Neuron (in vitro differentiated cells): ENCODE measurements around the gene ARTN.

Experiments
- H2AFZ ChIP-seq: one replicate; pipeline ENCODE4 v1.6.1; 2013; ENCODE audit warnings: low read depth, mild to moderate bottlenecking, inconsistent platforms, low read length, moderate library complexity
- H3K27me3 ChIP-seq: one replicate; pipeline ENCODE4 v1.6.1; 2013; ENCODE audit warnings: low read length; ENCODE audit not compliant: insufficient read depth
- H3K36me3 ChIP-seq: one replicate; pipeline ENCODE4 v1.6.1; 2013; ENCODE audit warnings: low read length; ENCODE audit not compliant: insufficient read depth
- H3K4me1 ChIP-seq: one replicate; pipeline ENCODE4 v1.6.1; 2013; ENCODE audit warnings: low read length; ENCODE audit not compliant: insufficient read depth
- H3K4me3 ChIP-seq: 2 replicates; pipeline ENCODE4 v1.5.1; 2013; ENCODE audit warnings: mild to moderate bottlenecking, low read length, moderate library complexity
- H3K9me3 ChIP-seq: one replicate; pipeline ENCODE4 v1.6.1; 2013; ENCODE audit warnings: low read length

The ARTN gene

GRCh38 chr1:43932786-43933385, 715 bp upstream of the ARTN start:
- Histone ChIP-seq H2AFZ (no peak overlapping the region), H3K36me3 (no peaks in the 10 kb centered on the region), H3K9me3 (no peaks in the 10 kb centered on the region), H3K4me3 (no peak overlapping the region), H3K27me3 (no peaks in the 10 kb centered on the region), H3K4me1 (peaks cover 2% of the 10 kb centered on the region)

GRCh38 chr1:43934101-43934985, 742 bp downstream of the ARTN start:
- Histone ChIP-seq H3K9me3 (no peaks in the 10 kb centered on the region), H3K36me3 (no peaks in the 10 kb centered on the region), H3K27me3 (no peaks in the 10 kb centered on the region), H3K4me1 (peaks cover 2% of the 10 kb centered on the region), H2AFZ (no peak overlapping the region), H3K4me3 (no peak overlapping the region)

- H3K9me3 ChIP-seq = no peaks in the 10 kb centered on the region
- H3K4me3 ChIP-seq = no peak overlapping the region
- H3K4me1 ChIP-seq = peaks cover 2% of the 10 kb centered on the region
- no peaks in the 10 kb centered on the region for H3K27me3 ChIP-seq
- no peak overlapping the region for H2AFZ ChIP-seq
- no peaks in the 10 kb centered on the region for H3K36me3 ChIP-seq
These were observed 1.4 kb downstream of the ARTN start for GRCh38 chr1:43934986-43935324.

GRCh38 chr1:43935711-43936427, 2.3 kb downstream of the ARTN start:
- Histone ChIP-seq H3K4me1 (peaks cover 2% of the 10 kb centered on the region), H3K27me3 (no peaks in the 10 kb centered on the region), H3K36me3 (no peaks in the 10 kb centered on the region), H3K9me3 (no peaks in the 10 kb centered on the region), H3K4me3 (peak overlapping the region; percentile 25), H2AFZ (no peak overlapping the region)

- peak overlapping the region; percentile 25 for H3K4me3 ChIP-seq
These were observed 3.0 kb downstream of the ARTN start for GRCh38 chr1:43936431-43937151.

GRCh38 chr1:43937179-43937865, 3.7 kb downstream of the ARTN start:
- Histone ChIP-seq H3K27me3 (no peaks in the 10 kb centered on the region), H3K36me3 (no peaks in the 10 kb centered on the region), H3K9me3 (no peaks in the 10 kb centered on the region), H3K4me1 (peaks cover 2% of the 10 kb centered on the region), H2AFZ (no peak overlapping the region), H3K4me3 (no peak overlapping the region)

More at GRCh38 chr1:43936431-43937151, 3.0 kb downstream of the ARTN start:
- Histone ChIP-seq H3K9me3 (no peaks in the 10 kb centered on the region), H3K36me3 (no peaks in the 10 kb centered on the region), H2AFZ (no peak overlapping the region), H3K27me3 (no peaks in the 10 kb centered on the region), H3K4me1 (peaks cover 2% of the 10 kb centered on the region)

GRCh38 chr1:43938383-43938782, 4.8 kb downstream of the ARTN start:
- Histone ChIP-seq H3K36me3 (no peaks in the 10 kb centered on the region), H3K27me3 (no peaks in the 10 kb centered on the region), H3K4me3 (no peak overlapping the region), H3K9me3 (no peaks in the 10 kb centered on the region), H2AFZ (no peak overlapping the region), H3K4me1 (peaks cover 2% of the 10 kb centered on the region)

GRCh38 chr1:43938892-43939587, 5.4 kb downstream of the ARTN start:
- Histone ChIP-seq H3K27me3 (no peaks in the 10 kb centered on the region), H3K4me3 (no peak overlapping the region)

GRCh38 chr1:43942411-43942810, 8.8 kb downstream of the ARTN start:
- Histone ChIP-seq H3K36me3 (no peaks in the 10 kb centered on the region), H2AFZ (no peak overlapping the region), H3K4me1 (peaks cover 8% of the 10 kb centered on the region), H3K4me3 (no peak overlapping the region), H3K27me3 (no peaks in the 10 kb centered on the region), H3K9me3 (no peaks in the 10 kb centered on the region)

More at GRCh38 chr1:43938892-43939587, 5.4 kb downstream of the ARTN start:
- no peak overlapping the region for H2AFZ ChIP-seq
- no peaks in the 10 kb centered on the region for H3K9me3 ChIP-seq
- H3K36me3 ChIP-seq = no peaks in the 10 kb centered on the region
- peaks cover 2% of the 10 kb centered on the region for H3K4me1 ChIP-seq

- no peak overlapping the region for H2AFZ ChIP-seq
- H3K9me3 ChIP-seq = no peaks in the 10 kb centered on the region
- no peaks in the 10 kb centered on the region for H3K27me3 ChIP-seq
- H3K36me3 ChIP-seq = peaks cover 3% of the 10 kb centered on the region
- peaks cover 19% of the 10 kb centered on the region for H3K4me1 ChIP-seq
- no peak overlapping the region for H3K4me3 ChIP-seq
These were observed 11.3 kb downstream of the ARTN start for GRCh38 chr1:43944860-43945259.

GRCh38 chr1:43945674-43946235, 12.2 kb downstream of the ARTN start:
- peaks cover 9% of the 10 kb centered on the region for H3K36me3 ChIP-seq
- H3K27me3 ChIP-seq = no peaks in the 10 kb centered on the region
- H3K4me3 ChIP-seq = peak overlapping the region; percentile 71
- H3K9me3 ChIP-seq = no peaks in the 10 kb centered on the region
- H3K4me1 ChIP-seq = peaks cover 19% of the 10 kb centered on the region
- peak overlapping the region; percentile 14 for H2AFZ ChIP-seq
